H9 (cell line): ENCODE results near the gene PRAMEF14. TPM values are rescaled to one million over a fixed set of nuclear protein-coding genes. Genes with fewer than 3 reads are reported as not detected.
"Not testable (repeated sequence)": the region's sequence is repeated elsewhere in the genome, so short reads cannot be mapped to it uniquely, and the experiment has no call there.

ENCODE experiments used
- DNase-seq: peaks from one replicate; pipeline ENCODE4 v3.0.0-alpha.2; 2017
- H2AFZ ChIP-seq: one replicate; pipeline ENCODE4 v1.6.1; 2013; ENCODE audit warnings: mild to moderate bottlenecking, low read length, control low read depth, moderate library complexity
- H2AK5ac ChIP-seq: 2 replicates; pipeline ENCODE4 v1.6.1; 2013; ENCODE audit warnings: low read length, control low read depth, mixed read lengths; ENCODE audit not compliant: insufficient read length
- H2BK120ac ChIP-seq: one replicate; pipeline ENCODE4 v1.6.1; 2013; ENCODE audit warnings: low read depth, mild to moderate bottlenecking, low read length, control low read depth, inconsistent platforms; ENCODE audit not compliant: poor library complexity, severe bottlenecking
- H2BK12ac ChIP-seq: 2 replicates; pipeline ENCODE4 v1.6.1; 2013; ENCODE audit warnings: low read length, control low read depth, mixed read lengths, low read depth; ENCODE audit not compliant: insufficient read length
- H2BK15ac ChIP-seq: 2 replicates; pipeline ENCODE4 v1.6.1; 2013; ENCODE audit warnings: low read depth, low read length, control low read depth
- H2BK20ac ChIP-seq: one replicate; pipeline ENCODE4 v1.6.1; 2013; ENCODE audit warnings: low read depth, mild to moderate bottlenecking, low read length, control low read depth, inconsistent platforms; ENCODE audit not compliant: poor library complexity, severe bottlenecking
- H2BK5ac ChIP-seq: 2 replicates; pipeline ENCODE4 v1.6.1; 2013; ENCODE audit warnings: low read length, control low read depth, mixed read lengths; ENCODE audit not compliant: insufficient read length
- H3K14ac ChIP-seq: 2 replicates; pipeline ENCODE4 v1.6.1; 2013; ENCODE audit warnings: low read length, control low read depth; ENCODE audit not compliant: insufficient read depth
- H3K18ac ChIP-seq: 2 replicates; pipeline ENCODE4 v1.6.1; 2013; ENCODE audit warnings: low read depth, mild to moderate bottlenecking, mixed read lengths, low read length, control low read depth; ENCODE audit not compliant: insufficient read length
- H3K23ac ChIP-seq: 2 replicates; pipeline ENCODE4 v1.6.1; 2013; ENCODE audit warnings: low read length, control low read depth, mixed read lengths, low read depth; ENCODE audit not compliant: insufficient read length
- H3K23me2 ChIP-seq: 2 replicates; pipeline ENCODE4 v1.6.1; 2013; ENCODE audit warnings: low read depth, mild to moderate bottlenecking, mixed read lengths, low read length, control low read depth; ENCODE audit not compliant: insufficient read length, poor library complexity, severe bottlenecking
- H3K27ac ChIP-seq: 2 replicates; pipeline ENCODE4 v1.5.1; 2013; ENCODE audit warnings: low read length, control low read depth, mixed read lengths, low read depth; ENCODE audit not compliant: insufficient read length
- H3K27me3 ChIP-seq: 2 replicates; pipeline ENCODE4 v1.6.1; 2013; ENCODE audit warnings: low read length, control low read depth, inconsistent platforms; ENCODE audit not compliant: insufficient read depth
- H3K4ac ChIP-seq: 2 replicates; pipeline ENCODE4 v1.6.1; 2013; ENCODE audit warnings: low read depth, mild to moderate bottlenecking, control low read depth, inconsistent platforms, low read length, moderate library complexity
- H3K4me1 ChIP-seq: 2 replicates; pipeline ENCODE4 v1.6.1; 2013; ENCODE audit warnings: low read length, control low read depth, inconsistent platforms; ENCODE audit not compliant: insufficient read depth
- H3K4me2 ChIP-seq: 2 replicates; pipeline ENCODE4 v1.6.1; 2013; ENCODE audit warnings: low read length, control low read depth, mixed read lengths; ENCODE audit not compliant: insufficient read length, insufficient read depth
- H3K56ac ChIP-seq: 2 replicates; pipeline ENCODE4 v1.6.1; 2013; ENCODE audit warnings: low read depth, mild to moderate bottlenecking, mixed read lengths, low read length, control low read depth; ENCODE audit not compliant: insufficient read length
- H3K79me1 ChIP-seq: 2 replicates; pipeline ENCODE4 v1.6.1; 2013; ENCODE audit warnings: low read depth, mild to moderate bottlenecking, moderate library complexity, low read length, control low read depth, inconsistent platforms; ENCODE audit not compliant: insufficient read depth, poor library complexity, severe bottlenecking
- H3K79me2 ChIP-seq: 2 replicates; pipeline ENCODE4 v1.6.1; 2013; ENCODE audit warnings: low read length, control low read depth, inconsistent platforms; ENCODE audit not compliant: insufficient read depth
- H3K9ac ChIP-seq: 2 replicates; pipeline ENCODE4 v1.6.1; 2013; ENCODE audit warnings: low read length, control low read depth, mixed read lengths; ENCODE audit not compliant: insufficient read length; ENCODE audit errors: extremely low read depth
- H3K9me3 ChIP-seq: one replicate; pipeline ENCODE4 v1.6.1; 2013; ENCODE audit warnings: low read depth, low read length, inconsistent platforms; ENCODE audit not compliant: control insufficient read depth
- H3T11ph ChIP-seq: one replicate; pipeline ENCODE4 v1.6.1; 2013; ENCODE audit warnings: mild to moderate bottlenecking, low read length, control low read depth, inconsistent platforms
- H4K20me1 ChIP-seq: one replicate; pipeline ENCODE4 v1.6.1; 2013; ENCODE audit not compliant: control insufficient read depth, insufficient read length, insufficient read depth
- H4K5ac ChIP-seq: 2 replicates; pipeline ENCODE4 v1.6.1; 2013; ENCODE audit warnings: low read depth, mild to moderate bottlenecking, mixed read lengths, low read length, control low read depth; ENCODE audit not compliant: insufficient read length
- H4K8ac ChIP-seq: replicated peaks from 2 replicates; pipeline ENCODE4 v1.6.1; 2013; ENCODE audit warnings: low read length, control low read depth, mixed read lengths, low read depth; ENCODE audit not compliant: insufficient read length
- H4K91ac ChIP-seq: 2 replicates; pipeline ENCODE4 v1.6.1; 2013; ENCODE audit warnings: low read depth, mild to moderate bottlenecking, moderate library complexity, mixed read lengths, low read length, control low read depth; ENCODE audit not compliant: insufficient read length
- H3K27ac Mint-ChIP-seq, 3 experiments: 2 replicates in 2 of 3; 3 replicates in 1 of 3; pipeline ENCODE4 v1.8.0; 2020 to 2021; ENCODE audit warnings: mixed read lengths in 3 of 3, mild to moderate bottlenecking in 1 of 3, moderate library complexity in 1 of 3
- H3K27me3 Mint-ChIP-seq: 2 replicates; pipeline ENCODE4 v1.8.0; 2021; ENCODE audit warnings: low read depth, mild to moderate bottlenecking, moderate library complexity, mixed read lengths
- H3K36me3 Mint-ChIP-seq, 3 experiments: 2 replicates in 2 of 3; 3 replicates in 1 of 3; pipeline ENCODE4 v1.8.0; 2020 to 2021; ENCODE audit warnings: low read depth in 3 of 3, mixed read lengths in 3 of 3; ENCODE audit not compliant: insufficient read depth in 1 of 3
- H3K4me1 Mint-ChIP-seq, 2 experiments: 2 replicates each; pipeline ENCODE4 v1.8.0; 2020; ENCODE audit warnings: mixed read lengths in 2 of 2
- H3K4me3 Mint-ChIP-seq, 2 experiments: 2 replicates in 1 of 2; 3 replicates in 1 of 2; pipeline ENCODE4 v1.8.0; 2020 to 2021; ENCODE audit warnings: mild to moderate bottlenecking in 2 of 2, mixed read lengths in 2 of 2, moderate library complexity in 1 of 2
- H3K9me3 Mint-ChIP-seq, 2 experiments: 2 replicates in 1 of 2; 3 replicates in 1 of 2; pipeline ENCODE4 v1.8.0; 2020; ENCODE audit warnings: mild to moderate bottlenecking in 2 of 2, mixed read lengths in 2 of 2, moderate library complexity in 1 of 2
- WGBS: extraction: QIAGEN DNeasy Blood & Tissue Kit; methylation state at CpG from one replicate; pipeline ENCODE4 v1.1.7; 2013; ENCODE audit warnings: missing lambda C conversion rate, low lambda C conversion rate, mixed read lengths; ENCODE audit not compliant: insufficient read length; ENCODE audit errors: extremely low coverage; 5-methylcytosine and 5-hydroxymethylcytosine counted together
- total RNA-seq: library from RNA; stranded (reverse); gene quantifications from 2 replicates; pipeline ENCODE4 v1.2.1, GENCODE V29; 2021

PRAMEF14 gene
- total RNA-seq, 1 experiment from 2014 or later, result not detected

GRCh38 chr1:13303239-13303638 is 43.7 kb downstream of the PRAMEF14 start, which contains the start of gene PRAMEF33:
TSS of gene PRAMEF33 (plus strand) at chr1:13303539. CDS start at chr1:13305955, 2,416 bp downstream.
- H3K18ac ChIP-seq, H3K27me3 Mint-ChIP-seq, H3K27ac Mint-ChIP-seq, H3K4me3 Mint-ChIP-seq, H3K36me3 Mint-ChIP-seq, H3K27ac ChIP-seq, H3K27me3 ChIP-seq, H2BK15ac ChIP-seq, H2BK12ac ChIP-seq, H4K8ac ChIP-seq, H3K4ac ChIP-seq, H3K4me2 ChIP-seq, H3K79me2 ChIP-seq, H3K56ac ChIP-seq, H3K4me1 ChIP-seq, H2BK20ac ChIP-seq, H3K23me2 ChIP-seq, H3K14ac ChIP-seq, H3K9ac ChIP-seq, H4K91ac ChIP-seq, H2BK5ac ChIP-seq, H4K5ac ChIP-seq, H3K79me1 ChIP-seq, H2BK120ac ChIP-seq, H4K20me1 ChIP-seq, H2AK5ac ChIP-seq, H3K23ac ChIP-seq, H3K4me1 Mint-ChIP-seq, H3T11ph ChIP-seq, H3K9me3 ChIP-seq, H2AFZ ChIP-seq, DNase-seq: not testable (repeated sequence)
- WGBS, result no CpG with 5 or more reads among the region's 1 CpG
- H3K9me3 Mint-ChIP-seq, result peaks cover 5 to 12% of the 10 kb centered on the region in 2 experiments

GRCh38 chr1:13302197-13302596 is 44.7 kb downstream of the PRAMEF14 start:
- not testable (repeated sequence) for H3K27ac ChIP-seq, H4K20me1 ChIP-seq, H3T11ph ChIP-seq, H3K79me2 ChIP-seq, H3K27ac Mint-ChIP-seq, H3K4me1 ChIP-seq, DNase-seq, H3K27me3 ChIP-seq, H2BK20ac ChIP-seq, H3K18ac ChIP-seq, H2AFZ ChIP-seq, H3K9ac ChIP-seq, H2BK15ac ChIP-seq, H3K23ac ChIP-seq, H2BK12ac ChIP-seq, H2BK120ac ChIP-seq, H3K4me2 ChIP-seq, H3K56ac ChIP-seq, H3K79me1 ChIP-seq, H2AK5ac ChIP-seq, H3K9me3 ChIP-seq, H4K8ac ChIP-seq, H3K23me2 ChIP-seq, H2BK5ac ChIP-seq, H3K4me3 Mint-ChIP-seq, H3K4ac ChIP-seq, H3K14ac ChIP-seq, H4K5ac ChIP-seq, H3K27me3 Mint-ChIP-seq, H4K91ac ChIP-seq, H3K36me3 Mint-ChIP-seq, H3K4me1 Mint-ChIP-seq
- peaks cover 5 to 12% of the 10 kb centered on the region in 2 experiments for H3K9me3 Mint-ChIP-seq
